Neural cell (in vitro differentiated cells): ENCODE results near the gene TBCK. TPM values are rescaled to one million over a fixed set of nuclear protein-coding genes. Genes with fewer than 3 reads are reported as not detected.

Experiments
- H2AFZ ChIP-seq: fragments of 200-600, 300-800 bp; sonication (generic), shearing (Covaris generic); 2 replicates; pipeline ENCODE4 v1.6.0; 2014; ENCODE audit warnings: low read depth, mild to moderate bottlenecking, antibody characterized with exemption, low read length, moderate library complexity
- H3F3A ChIP-seq: fragments of 200-600 bp; shearing (Covaris generic); 2 replicates; pipeline ENCODE4 v1.6.1; 2016; ENCODE audit warnings: mild to moderate bottlenecking, moderate library complexity, mixed read lengths, antibody characterized with exemption, low read length; ENCODE audit not compliant: insufficient read depth, poor library complexity, severe bottlenecking
- H3K27ac ChIP-seq: fragments of 200-600, 300-800 bp; sonication (generic), shearing (Covaris generic); 2 replicates; pipeline ENCODE4 v1.5.1; 2014; ENCODE audit warnings: mild to moderate bottlenecking, low read length, moderate library complexity
- H3K27me3 ChIP-seq: fragments of 300-800, 200-600 bp; sonication (generic), shearing (Covaris generic); 2 replicates; pipeline ENCODE4 v1.6.0; 2014; ENCODE audit warnings: mild to moderate bottlenecking, low read depth, low read length, moderate library complexity; ENCODE audit not compliant: insufficient read depth
- H3K36me3 ChIP-seq: fragments of 300-800, 200-600 bp; sonication (generic), shearing (Covaris generic); 2 replicates; pipeline ENCODE4 v1.5.1; 2014; ENCODE audit warnings: mild to moderate bottlenecking, antibody characterized with exemption, low read length, moderate library complexity; ENCODE audit not compliant: insufficient read depth
- H3K4me2 ChIP-seq: fragments of 300-800, 200-600 bp; sonication (generic), shearing (Covaris generic); 2 replicates; pipeline ENCODE4 v1.6.0; 2014; ENCODE audit warnings: mild to moderate bottlenecking, low read length
- H3K4me3 ChIP-seq: fragments of 300-800, 200-600 bp; sonication (generic), shearing (Covaris generic); 2 replicates; pipeline ENCODE4 v1.5.1; 2014; ENCODE audit warnings: mild to moderate bottlenecking, low read length, moderate library complexity
- H3K79me2 ChIP-seq: fragments of 200-600 bp; shearing (Covaris generic); replicated peaks from 2 replicates; pipeline ENCODE4 v1.6.0; 2014; ENCODE audit warnings: mild to moderate bottlenecking, low read length, moderate library complexity; ENCODE audit not compliant: insufficient read depth
- H3K9ac ChIP-seq: fragments of 300-800, 200-600 bp; sonication (generic), shearing (Covaris generic); 2 replicates; pipeline ENCODE4 v1.6.1; 2016; ENCODE audit warnings: mild to moderate bottlenecking, low read length, mixed read lengths
- H3K9me2 ChIP-seq: fragments of 200-600 bp; shearing (Covaris generic); 2 replicates; pipeline ENCODE4 v1.6.1; 2016; ENCODE audit warnings: mild to moderate bottlenecking, low read length, mixed read lengths; ENCODE audit not compliant: insufficient read depth
- H3K9me3 ChIP-seq: fragments of 200-600, 300-800 bp; sonication (generic), shearing (Covaris generic); 2 replicates; pipeline ENCODE4 v1.6.1; 2016; ENCODE audit warnings: mild to moderate bottlenecking, mixed run types, low read length, moderate library complexity, mixed read lengths
- H4K20me1 ChIP-seq: fragments of 200-600 bp; shearing (Covaris generic); 2 replicates; pipeline ENCODE4 v1.6.1; 2016; ENCODE audit warnings: mild to moderate bottlenecking, mixed run types; ENCODE audit not compliant: insufficient read depth
- EP300 ChIP-seq: fragments of 450-650 bp; conservative IDR thresholded peaks from 2 replicates; pipeline ENCODE4 v1.6.1; 2014; ENCODE audit warnings: antibody characterized with exemption, mild to moderate bottlenecking, moderate library complexity; ENCODE audit not compliant: poor library complexity, severe bottlenecking
- EZH2 ChIP-seq: fragments of 200-600, 300-800 bp; shearing (Covaris generic), sonication (generic); IDR thresholded peaks from 2 replicates; pipeline ENCODE4 v1.6.1; 2014; ENCODE audit warnings: antibody characterized with exemption, low read length, borderline replicate concordance, mild to moderate bottlenecking; ENCODE audit not compliant: insufficient read depth, poor library complexity, severe bottlenecking
- MXI1 ChIP-seq: fragments of 450-650 bp; conservative IDR thresholded peaks from 2 replicates; pipeline ENCODE4 v1.6.1; 2014; ENCODE audit warnings: antibody characterized with exemption, mild to moderate bottlenecking; ENCODE audit not compliant: poor library complexity, severe bottlenecking
- POLR2AphosphoS5 ChIP-seq: IDR thresholded peaks from 2 replicates; pipeline ENCODE4 v1.6.1; 2012
- RAD21 ChIP-seq: fragments of 450-650 bp; conservative IDR thresholded peaks from 2 replicates; pipeline ENCODE4 v1.6.1; 2014; ENCODE audit warnings: antibody characterized with exemption, mild to moderate bottlenecking, moderate library complexity
- REST ChIP-seq: IDR thresholded peaks from 2 replicates; pipeline ENCODE4 v1.6.1; 2012; ENCODE audit warnings: borderline replicate concordance
- SMC3 ChIP-seq: fragments of 450-650 bp; conservative IDR thresholded peaks from 2 replicates; pipeline ENCODE4 v1.6.1; 2014; ENCODE audit warnings: antibody characterized with exemption, mild to moderate bottlenecking, moderate library complexity; ENCODE audit not compliant: poor library complexity
- TAF1 ChIP-seq: IDR thresholded peaks from 2 replicates; pipeline ENCODE4 v1.6.1; 2012; ENCODE audit warnings: low read depth
- polyA plus RNA-seq: library from polyadenylated mRNA; depleted of rRNA; stranded (reverse); fragments of >200 nt; gene quantifications from 2 replicates; pipeline ENCODE4 v1.2.3, GENCODE V29; 2014
- TF ChIP-seq, protein P1 (sequence below): fragments of 450-650 bp; IDR thresholded peaks from 2 replicates; pipeline ENCODE4 v1.5.1; 2014; ENCODE audit warnings: antibody characterized with exemption, mild to moderate bottlenecking, moderate library complexity; ENCODE audit not compliant: poor library complexity, severe bottlenecking

TBCK gene
- polyA plus RNA-seq, 1 donor from 2014 or later, result 55.0 TPM

DNA sequence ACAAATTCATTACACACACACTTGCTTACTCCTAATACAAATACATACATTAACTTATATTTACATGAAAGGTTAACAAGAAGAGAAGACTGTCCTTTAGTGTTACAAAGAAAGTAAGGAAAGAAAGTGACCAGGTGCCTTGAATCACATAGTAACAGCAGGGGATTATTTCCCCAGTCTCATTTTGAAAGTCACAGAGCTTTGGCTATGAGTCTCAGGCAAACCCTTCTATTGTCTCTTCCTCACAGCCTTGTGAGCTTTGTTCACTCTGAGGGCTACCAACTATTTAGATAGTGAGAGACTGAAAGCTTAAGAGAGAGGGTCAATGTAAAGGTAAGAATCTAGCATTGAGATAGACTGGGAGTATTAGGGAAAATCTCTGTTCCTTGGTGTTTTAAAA, 259.1 kb downstream of the TBCK start:
- no peaks in the 10 kb centered on the region for H4K20me1 ChIP-seq
- no peak overlapping the region for H3K27ac ChIP-seq
- no peaks in the 10 kb centered on the region for H3K9me3 ChIP-seq
- H3K36me3 ChIP-seq, result no peaks in the 10 kb centered on the region
- no peak for TF ChIP-seq EP300
- TF ChIP-seq, protein P1, sequence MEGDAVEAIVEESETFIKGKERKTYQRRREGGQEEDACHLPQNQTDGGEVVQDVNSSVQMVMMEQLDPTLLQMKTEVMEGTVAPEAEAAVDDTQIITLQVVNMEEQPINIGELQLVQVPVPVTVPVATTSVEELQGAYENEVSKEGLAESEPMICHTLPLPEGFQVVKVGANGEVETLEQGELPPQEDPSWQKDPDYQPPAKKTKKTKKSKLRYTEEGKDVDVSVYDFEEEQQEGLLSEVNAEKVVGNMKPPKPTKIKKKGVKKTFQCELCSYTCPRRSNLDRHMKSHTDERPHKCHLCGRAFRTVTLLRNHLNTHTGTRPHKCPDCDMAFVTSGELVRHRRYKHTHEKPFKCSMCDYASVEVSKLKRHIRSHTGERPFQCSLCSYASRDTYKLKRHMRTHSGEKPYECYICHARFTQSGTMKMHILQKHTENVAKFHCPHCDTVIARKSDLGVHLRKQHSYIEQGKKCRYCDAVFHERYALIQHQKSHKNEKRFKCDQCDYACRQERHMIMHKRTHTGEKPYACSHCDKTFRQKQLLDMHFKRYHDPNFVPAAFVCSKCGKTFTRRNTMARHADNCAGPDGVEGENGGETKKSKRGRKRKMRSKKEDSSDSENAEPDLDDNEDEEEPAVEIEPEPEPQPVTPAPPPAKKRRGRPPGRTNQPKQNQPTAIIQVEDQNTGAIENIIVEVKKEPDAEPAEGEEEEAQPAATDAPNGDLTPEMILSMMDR, result no peak
- no peak for TF ChIP-seq RAD21
- no peak for TF ChIP-seq POLR2AphosphoS5
- TF ChIP-seq TAF1, result no peak
- TF ChIP-seq SMC3, result no peak
- TF ChIP-seq EZH2, result no peak
- TF ChIP-seq REST, result no peak
- no peak for TF ChIP-seq MXI1
- H3K4me3 ChIP-seq, result no peak overlapping the region
- H2AFZ ChIP-seq, result no peak overlapping the region
- no peak overlapping the region for H3K9ac ChIP-seq
- H3K4me2 ChIP-seq, result no peak overlapping the region
- no peaks in the 10 kb centered on the region for H3K27me3 ChIP-seq
- no peaks in the 10 kb centered on the region for H3K79me2 ChIP-seq
- no peaks in the 10 kb centered on the region for H3F3A ChIP-seq
- H3K9me2 ChIP-seq, result no peaks in the 10 kb centered on the region

- Histone ChIP-seq H3K27me3 (no peaks in the 10 kb centered on the region), H3K4me3 (no peak overlapping the region), H3K79me2 (no peaks in the 10 kb centered on the region), H3K36me3 (no peaks in the 10 kb centered on the region), H3K4me2 (no peak overlapping the region), H4K20me1 (no peaks in the 10 kb centered on the region), H3K27ac (no peak overlapping the region), H3F3A (no peaks in the 10 kb centered on the region), H2AFZ (no peak overlapping the region), H3K9me3 (no peaks in the 10 kb centered on the region), H3K9ac (no peak overlapping the region), H3K9me2 (no peaks in the 10 kb centered on the region)
- no peak for TF ChIP-seq REST
- TF ChIP-seq POLR2AphosphoS5, result no peak
- TF ChIP-seq EZH2, result no peak
- no peak for TF ChIP-seq TAF1
- no peak for TF ChIP-seq EP300
- no peak for TF ChIP-seq RAD21
- TF ChIP-seq, protein P1, result no peak
- no peak for TF ChIP-seq SMC3
- no peak for TF ChIP-seq MXI1
Observed at GRCh38 chr4:106051514-106051913, 264.5 kb downstream of the TBCK start.
